Uterus (tissue), 4 donors: ENCODE results near the gene RPN1. TPM values are rescaled to one million over a fixed set of nuclear protein-coding genes. Genes with fewer than 3 reads are reported as not detected.

Experiments
- DNase-seq, 2 donors: peaks; one replicate each; pipeline ENCODE4 v3.0.0-alpha.2; 2019 to 2020
- H3K27ac ChIP-seq, 2 donors: fragments of 200-600 bp; sonication (generic); 1 replicate in 1 of 2; 2 replicates in 1 of 2; pipeline ENCODE4 v1.5.1; 2016 to 2018
- H3K27me3 ChIP-seq, 2 donors: fragments of 200-600 bp; sonication (generic); one replicate each; pipeline ENCODE4 v1.5.1; 2018 to 2019; ENCODE audit warnings: control low read depth in 1 of 2
- H3K36me3 ChIP-seq, 2 donors: fragments of 200-600 bp; sonication (generic); one replicate each; pipeline ENCODE4 v1.5.1; 2019; ENCODE audit warnings: control low read depth in 1 of 2
- H3K4me1 ChIP-seq, 2 donors: fragments of 200-600 bp; sonication (generic); one replicate each; pipeline ENCODE4 v1.5.1; 2018 to 2019; ENCODE audit warnings: control low read depth in 1 of 2
- H3K4me3 ChIP-seq, 2 donors: fragments of 200-600 bp; sonication (generic); 1 replicate in 1 of 2; 2 replicates in 1 of 2; pipeline ENCODE4 v1.5.1; 2018 to 2019; ENCODE audit warnings: mild to moderate bottlenecking in 1 of 2
- H3K9me3 ChIP-seq, 2 donors: fragments of 200-600 bp; sonication (generic); one replicate each; pipeline ENCODE4 v1.5.1; 2019; ENCODE audit warnings: control low read depth in 1 of 2
- POLR2A ChIP-seq, 2 donors: fragments of 450-650 bp; IDR thresholded peaks; one replicate each; pipeline ENCODE4 v1.6.1; 2016; ENCODE audit warnings: antibody characterized with exemption in 2 of 2, mild to moderate bottlenecking in 1 of 2, moderate library complexity in 1 of 2
- intact Hi-C: fragments of 100-400 bp; cut with DNase I; formaldehyde crosslinking; loops from one replicate; pipeline ENCODE4 v1.15.1; 2023; ENCODE audit warnings: low total_unique reads
- total RNA-seq, 4 donors: library from RNA; depleted of rRNA in 3 of 4; stranded (reverse); fragments of >200 nt in 3 of 4; gene quantifications; one replicate each; pipeline versions ENCODE4 v1.1.0 to v1.2.4, GENCODE V29; 2014 to 2023
- TF ChIP-seq, protein P1 (sequence below), 4 experiments: fragments of 200-600 bp in 2 of 4; fragments of 450-650 bp in 2 of 4; sonication (generic) in 2 of 4; IDR thresholded peaks; one replicate each; pipeline ENCODE4 v1.5.1; 2016 to 2019; ENCODE audit warnings: antibody characterized with exemption in 4 of 4, mild to moderate bottlenecking in 2 of 4, moderate library complexity in 1 of 4
- donor health status: DM: yes; HTN: yes; CAD: no.

The RPN1 gene
- total RNA-seq, 4 donors from 2014 or later, result 134 to 307 (median 209) TPM

DNA sequence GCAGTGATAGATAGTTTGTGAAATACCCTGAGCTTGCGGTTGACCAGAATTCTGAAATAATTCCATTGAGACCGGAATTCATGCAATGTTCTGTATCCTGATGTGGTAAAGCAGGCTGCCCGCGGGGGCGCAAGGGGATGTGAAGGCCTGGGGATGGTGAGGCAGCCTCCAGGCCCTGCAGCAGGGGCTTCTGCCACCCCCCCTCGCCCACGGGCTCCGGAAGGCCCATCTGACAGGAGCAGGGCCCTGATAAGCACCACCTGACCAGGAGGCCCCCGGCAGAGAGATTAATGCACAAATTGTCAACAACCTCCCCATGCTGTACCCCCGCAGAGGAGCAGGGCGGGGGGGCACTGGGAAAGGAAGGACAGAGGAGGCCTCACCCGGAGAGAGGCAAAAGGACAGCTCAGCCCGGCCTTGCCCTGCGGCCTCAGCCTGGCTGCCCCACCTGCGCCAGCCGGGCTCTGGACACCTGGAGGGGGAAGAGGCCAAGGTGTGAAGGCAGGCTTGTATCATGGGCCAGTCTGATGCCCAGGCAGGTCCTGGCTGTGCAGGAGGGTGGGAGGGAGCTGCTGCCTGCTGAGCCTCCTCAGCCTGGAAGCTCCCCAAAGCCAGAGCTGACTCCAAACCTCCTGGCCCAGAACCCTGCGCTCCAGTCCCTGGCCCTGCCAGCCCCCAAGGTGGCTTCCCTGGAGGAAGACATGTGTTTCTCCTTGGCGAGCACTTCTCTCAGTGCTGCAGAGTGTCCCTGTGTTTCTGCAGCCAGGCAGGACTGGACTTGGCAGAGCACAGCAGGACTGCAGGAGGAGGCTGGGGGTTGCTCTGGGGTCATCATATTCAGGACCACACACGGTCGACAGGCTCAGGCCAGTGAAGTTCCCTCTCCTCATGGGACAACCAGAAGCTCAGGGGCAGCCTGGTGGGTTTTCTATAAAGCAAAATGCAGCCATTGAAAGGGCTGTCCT, 46.5 kb downstream of the RPN1 start:
- Histone ChIP-seq H3K4me3 (no peak overlapping the region), H3K27me3 (no peaks in the 10 kb centered on the region), H3K9me3 (no peaks in the 10 kb centered on the region), H3K4me1 (no peaks in the 10 kb centered on the region), H3K36me3 (no peaks in the 10 kb centered on the region), H3K27ac (no peak overlapping the region)
- DNase-seq, result no peak
- intact Hi-C loops, result loop anchor here (10.0 kb wide), 1 partner anchor 519 kb away; no protein-coding TSS in a partner anchor
- TF ChIP-seq, protein P1, sequence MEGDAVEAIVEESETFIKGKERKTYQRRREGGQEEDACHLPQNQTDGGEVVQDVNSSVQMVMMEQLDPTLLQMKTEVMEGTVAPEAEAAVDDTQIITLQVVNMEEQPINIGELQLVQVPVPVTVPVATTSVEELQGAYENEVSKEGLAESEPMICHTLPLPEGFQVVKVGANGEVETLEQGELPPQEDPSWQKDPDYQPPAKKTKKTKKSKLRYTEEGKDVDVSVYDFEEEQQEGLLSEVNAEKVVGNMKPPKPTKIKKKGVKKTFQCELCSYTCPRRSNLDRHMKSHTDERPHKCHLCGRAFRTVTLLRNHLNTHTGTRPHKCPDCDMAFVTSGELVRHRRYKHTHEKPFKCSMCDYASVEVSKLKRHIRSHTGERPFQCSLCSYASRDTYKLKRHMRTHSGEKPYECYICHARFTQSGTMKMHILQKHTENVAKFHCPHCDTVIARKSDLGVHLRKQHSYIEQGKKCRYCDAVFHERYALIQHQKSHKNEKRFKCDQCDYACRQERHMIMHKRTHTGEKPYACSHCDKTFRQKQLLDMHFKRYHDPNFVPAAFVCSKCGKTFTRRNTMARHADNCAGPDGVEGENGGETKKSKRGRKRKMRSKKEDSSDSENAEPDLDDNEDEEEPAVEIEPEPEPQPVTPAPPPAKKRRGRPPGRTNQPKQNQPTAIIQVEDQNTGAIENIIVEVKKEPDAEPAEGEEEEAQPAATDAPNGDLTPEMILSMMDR (IDR thresholded peaks at IDR 0.05), result no peak
- TF ChIP-seq POLR2A (IDR thresholded peaks at IDR 0.05), result no peak

DNA sequence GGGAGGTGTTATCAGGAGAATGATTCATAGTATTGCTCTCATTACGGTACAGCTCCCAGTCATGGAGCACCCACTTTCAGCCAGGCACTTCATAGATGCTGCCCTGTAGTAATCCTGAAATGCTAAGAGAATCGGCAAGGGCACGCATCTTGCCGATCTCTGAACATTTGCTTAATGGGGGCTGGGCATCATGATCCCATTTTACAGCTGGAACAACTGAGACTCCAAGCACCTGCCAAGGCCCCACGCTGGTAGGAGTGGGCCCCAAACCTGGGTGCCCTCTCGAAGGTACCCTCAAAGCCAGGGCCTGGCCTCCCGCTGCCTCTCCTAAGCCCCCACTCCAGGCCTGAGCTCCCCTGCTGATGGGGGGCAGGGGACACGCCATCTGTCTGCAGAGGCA, 47.3 kb downstream of the RPN1 start:
- Histone ChIP-seq H3K4me1 (no peaks in the 10 kb centered on the region), H3K4me3 (no peak overlapping the region), H3K9me3 (no peaks in the 10 kb centered on the region), H3K27ac (no peak overlapping the region), H3K27me3 (no peaks in the 10 kb centered on the region), H3K36me3 (no peaks in the 10 kb centered on the region)
- intact Hi-C loops, result loop anchor here (10.0 kb wide), 1 partner anchor 519 kb away; no protein-coding TSS in a partner anchor
- DNase-seq, result no peak
- TF ChIP-seq, protein P1 (IDR thresholded peaks at IDR 0.05), result no peak
- no peak for TF ChIP-seq POLR2A (IDR thresholded peaks at IDR 0.05)

DNA sequence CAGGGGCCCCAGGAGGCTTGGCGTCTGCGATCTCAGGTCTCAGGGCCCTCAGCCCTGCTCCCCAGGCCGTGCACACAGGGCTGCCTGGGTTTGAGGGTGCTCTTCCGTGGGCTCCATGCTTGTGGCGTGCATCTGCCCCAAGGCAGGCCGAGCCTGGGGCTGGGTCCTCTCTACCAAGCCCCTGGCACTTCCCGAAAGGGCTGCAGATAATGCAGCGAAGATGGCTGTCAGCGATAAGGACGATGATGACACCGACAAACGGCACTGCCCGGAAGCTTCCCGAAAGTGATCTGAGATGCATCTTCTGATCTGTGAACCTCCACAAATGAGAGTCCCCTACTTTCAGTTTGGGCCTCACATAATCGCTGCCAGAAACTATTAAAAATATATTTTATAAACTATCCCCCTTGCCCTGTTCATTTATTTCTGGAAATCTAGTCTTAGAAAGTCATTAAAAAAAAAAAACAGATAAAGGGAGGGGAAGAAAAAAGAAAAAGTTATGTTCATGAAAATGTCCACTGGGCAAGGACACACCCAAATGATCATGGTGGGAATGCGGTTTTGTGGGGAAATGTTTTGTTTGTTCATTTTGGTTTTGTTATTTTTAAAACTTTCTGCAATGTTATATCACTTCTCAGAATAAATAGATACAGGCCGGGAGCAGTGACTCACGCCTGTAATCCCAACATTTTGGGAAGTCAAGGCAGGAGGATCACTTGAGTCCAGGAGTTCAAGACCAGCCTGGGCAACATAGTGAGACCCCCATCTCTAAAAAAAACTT, 51.5 kb downstream of the RPN1 start:
- DNase-seq, result no peak
- Histone ChIP-seq H3K4me3 (no peak overlapping the region), H3K27me3 (no peaks in the 10 kb centered on the region), H3K4me1 (no peaks in the 10 kb centered on the region), H3K27ac (no peak overlapping the region), H3K36me3 (no peaks in the 10 kb centered on the region), H3K9me3 (no peaks in the 10 kb centered on the region)
- TF ChIP-seq, protein P1 (IDR thresholded peaks at IDR 0.05), result no peak
- TF ChIP-seq POLR2A (IDR thresholded peaks at IDR 0.05), result no peak
- intact Hi-C loops, result no loop called here

DNA sequence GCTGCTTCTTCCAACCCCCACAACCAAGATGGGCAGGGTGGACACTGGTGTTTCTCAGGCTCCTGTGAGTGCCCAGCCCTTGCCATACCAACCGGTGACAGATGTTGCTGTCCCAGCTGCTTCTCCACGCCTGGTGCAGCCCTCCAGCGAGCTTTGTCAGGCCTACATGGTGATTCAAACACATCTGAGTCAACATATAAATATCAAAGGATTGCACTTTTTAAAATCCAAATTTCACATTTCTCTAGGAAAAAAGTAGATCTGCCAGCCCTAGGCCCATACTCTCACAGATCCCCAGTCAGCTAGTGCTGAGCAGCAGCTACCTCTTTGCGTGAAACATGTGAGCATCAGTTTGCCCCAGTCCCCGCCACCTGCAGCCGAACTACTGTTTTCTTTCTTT, 52.7 kb downstream of the RPN1 start:
- intact Hi-C loops, result no loop called here
- no peak overlapping the region for H3K27ac ChIP-seq
- DNase-seq, result no peak
- H3K36me3 ChIP-seq, result no peaks in the 10 kb centered on the region
- no peak for TF ChIP-seq POLR2A (IDR thresholded peaks at IDR 0.05)
- TF ChIP-seq, protein P1 (IDR thresholded peaks at IDR 0.05), result no peak
- no peaks in the 10 kb centered on the region for H3K27me3 ChIP-seq
- H3K9me3 ChIP-seq, result no peaks in the 10 kb centered on the region
- no peaks in the 10 kb centered on the region for H3K4me1 ChIP-seq
- no peak overlapping the region for H3K4me3 ChIP-seq

DNA sequence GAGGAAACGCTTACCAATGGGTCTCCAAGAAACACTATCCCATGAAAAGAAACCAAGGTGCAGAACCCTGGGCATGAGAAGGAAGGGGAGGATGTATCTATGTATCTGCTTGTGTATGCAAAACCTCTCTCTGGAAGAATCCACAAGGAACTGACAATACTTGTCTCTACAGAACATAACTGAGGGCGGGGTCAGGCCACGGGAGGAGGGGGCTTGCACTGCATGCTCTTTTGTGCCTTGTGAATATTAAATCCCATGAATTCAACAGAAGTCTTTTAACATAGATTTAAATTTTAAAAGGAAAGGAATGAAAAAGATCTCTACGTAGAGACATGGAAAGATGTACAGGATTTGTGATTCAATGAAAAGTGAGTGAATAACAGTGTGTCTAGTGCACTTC, 57.8 kb downstream of the RPN1 start:
- no peak for TF ChIP-seq POLR2A (IDR thresholded peaks at IDR 0.05)
- Histone ChIP-seq H3K4me3 (no peak overlapping the region), H3K27ac (no peak overlapping the region), H3K9me3 (no peaks in the 10 kb centered on the region), H3K27me3 (no peaks in the 10 kb centered on the region), H3K4me1 (no peaks in the 10 kb centered on the region), H3K36me3 (no peaks in the 10 kb centered on the region)
- DNase-seq, result no peak
- intact Hi-C loops, result no loop called here
